ENCODE data around the gene CMTM8.
A peak's percentile ranks its signal among the peaks of the same experiment; 100 is the strongest.

The CMTM8 gene

DNA sequence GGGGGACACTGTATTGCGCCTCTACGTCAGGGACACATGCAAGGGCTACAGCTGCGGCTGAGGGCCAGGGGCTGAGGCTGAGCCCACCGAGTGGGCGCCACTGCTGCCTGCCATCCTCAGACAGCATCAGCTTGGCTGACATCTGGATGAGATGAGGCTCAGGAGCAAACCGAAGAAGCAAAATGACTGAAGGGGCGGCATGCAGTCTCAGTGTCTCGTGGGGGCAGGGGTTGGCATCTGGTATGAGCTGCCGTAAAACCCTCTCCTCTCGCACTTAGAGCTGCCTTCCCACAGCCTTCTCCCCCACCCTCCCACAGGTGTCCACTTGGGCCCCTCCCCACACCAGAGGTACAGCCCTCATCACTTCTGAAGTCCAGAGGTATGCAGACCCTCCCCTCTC is 129.0 kb downstream of the CMTM8 start:
- H2AK5ac ChIP-seq (ENCODE audit: low read depth, low read length): no peak overlapping the region
- H3K4me3 ChIP-seq (ENCODE audit: low read length in 2 of 2): no peak overlapping the region
- H2BK5ac ChIP-seq (ENCODE audit: low read length): peak overlapping the region; percentile 43
- no peaks in the 10 kb centered on the region for H3K9me3 ChIP-seq (replicated peaks in 1 of 2; ENCODE audit: control insufficient read depth in 2 of 2, insufficient read depth in 1 of 2, low read depth in 1 of 2, low read length in 2 of 2)
- H3K14ac ChIP-seq (ENCODE audit: low read length): peak overlapping the region; percentile 97
- H2BK120ac ChIP-seq (ENCODE audit: low read depth, low read length): no peak overlapping the region
- H4K8ac ChIP-seq (ENCODE audit: low read depth, low read length): no peak overlapping the region
- H3K27me3 ChIP-seq (ENCODE audit: control insufficient read depth in 3 of 3, insufficient read depth in 3 of 3, low read depth in 1 of 3, low read length in 3 of 3): no peaks in the 10 kb centered on the region
- no peaks in the 10 kb centered on the region for H3K36me3 ChIP-seq (replicated peaks in 1 of 2; ENCODE audit: control insufficient read depth in 2 of 2, insufficient read depth in 2 of 2, low read length in 2 of 2)
- H2AFZ ChIP-seq (ENCODE audit: low read length): no peak overlapping the region
- peak overlapping the region; percentile 10 for H2BK15ac ChIP-seq (ENCODE audit: low read length)
- no peak overlapping the region for H3K4me2 ChIP-seq (ENCODE audit: insufficient read depth, low read length, poor library complexity, severe bottlenecking)
- peak overlapping the region; percentile 11 for H3K18ac ChIP-seq (ENCODE audit: low read length)
- no peak overlapping the region for H3K4ac ChIP-seq (ENCODE audit: low read length)
- peaks cover 7 to 12% of the 10 kb centered on the region in 2 donors for H3K4me1 ChIP-seq (ENCODE audit: control insufficient read depth in 2 of 2, insufficient read depth in 1 of 2, low read depth in 1 of 2, low read length in 2 of 2)
- no peak overlapping the region for H3K9ac ChIP-seq (ENCODE audit: low read depth, low read length, poor library complexity)
- no peaks in the 10 kb centered on the region for H3K79me1 ChIP-seq (ENCODE audit: low read depth, low read length)
- no peak overlapping the region for H4K91ac ChIP-seq (ENCODE audit: low read depth, low read length, poor library complexity)
- DNase-seq (ENCODE audit: low spot score): no peak
- peak overlapping the region; percentile 76 for H3K23ac ChIP-seq (ENCODE audit: low read depth, low read length, poor library complexity)
- H3K27ac ChIP-seq (replicated peaks; ENCODE audit: low read length): no peak overlapping the region
- no CpG with 5 or more reads among the region's 10 CpGs for WGBS, 2 donors (ENCODE audit: extremely low coverage in 2 of 2, insufficient read length in 2 of 2, insufficient replicate concordance in 1 of 2)
- no peak overlapping the region for H2BK12ac ChIP-seq (ENCODE audit: low read length)

DNA sequence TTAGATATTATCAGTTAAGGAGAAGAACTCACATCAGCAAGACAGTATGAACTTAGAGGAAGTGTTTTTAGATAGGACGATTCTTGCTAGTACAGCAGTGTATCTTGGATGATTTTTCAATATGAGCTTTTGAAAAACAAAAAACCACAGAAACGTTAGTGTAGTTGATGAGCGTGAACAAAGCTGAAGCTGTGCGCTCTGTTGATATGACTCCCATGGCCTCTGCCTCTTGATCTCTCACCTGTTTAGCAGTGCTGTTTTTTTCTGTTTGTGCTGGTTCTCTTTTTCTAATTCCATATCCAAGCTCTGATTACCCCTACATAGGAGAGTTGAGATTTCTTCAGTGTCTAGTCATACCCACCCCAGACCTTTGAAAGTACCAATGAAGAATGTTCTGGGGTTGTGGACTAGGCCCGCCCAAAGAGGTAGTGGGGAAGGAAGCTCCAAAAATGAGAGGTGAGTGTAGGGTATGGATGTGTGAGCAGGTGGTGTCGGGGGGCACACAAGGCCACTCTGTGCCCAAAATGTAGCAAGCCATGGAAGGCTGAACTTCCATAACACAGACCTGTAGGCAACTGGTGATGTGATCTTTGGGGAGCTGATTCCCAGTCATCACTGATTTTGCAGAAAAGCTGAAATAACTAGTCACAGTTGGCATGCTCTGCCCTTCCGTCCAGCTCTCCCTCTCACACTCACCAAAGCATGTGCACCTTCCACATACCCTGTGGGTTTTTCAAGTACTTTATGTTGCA is 133.2 kb downstream of the CMTM8 start:
- no peak overlapping the region for H2AK5ac ChIP-seq (ENCODE audit: low read depth, low read length)
- H3K27ac ChIP-seq (replicated peaks; ENCODE audit: low read length): no peak overlapping the region
- H2BK120ac ChIP-seq (ENCODE audit: low read depth, low read length): no peak overlapping the region
- H3K4me3 ChIP-seq (ENCODE audit: low read length in 2 of 2): no peak overlapping the region
- no peak overlapping the region for H2AFZ ChIP-seq (ENCODE audit: low read length)
- H3K27me3 ChIP-seq (ENCODE audit: control insufficient read depth in 3 of 3, insufficient read depth in 3 of 3, low read depth in 1 of 3, low read length in 3 of 3): no peaks in the 10 kb centered on the region
- H3K4me1 ChIP-seq (ENCODE audit: control insufficient read depth in 2 of 2, insufficient read depth in 1 of 2, low read depth in 1 of 2, low read length in 2 of 2): peaks cover 5 to 11% of the 10 kb centered on the region in 2 donors
- H3K4me2 ChIP-seq (ENCODE audit: insufficient read depth, low read length, poor library complexity, severe bottlenecking): no peak overlapping the region
- no peak overlapping the region for H4K8ac ChIP-seq (ENCODE audit: low read depth, low read length)
- no peak overlapping the region for H3K4ac ChIP-seq (ENCODE audit: low read length)
- no peak overlapping the region for H3K9ac ChIP-seq (ENCODE audit: low read depth, low read length, poor library complexity)
- WGBS, 2 donors (ENCODE audit: extremely low coverage in 2 of 2, insufficient read length in 2 of 2, insufficient replicate concordance in 1 of 2): no CpG with 5 or more reads among the region's 7 CpGs
- no peak overlapping the region for H2BK5ac ChIP-seq (ENCODE audit: low read length)
- no peak overlapping the region for H2BK15ac ChIP-seq (ENCODE audit: low read length)
- no peak overlapping the region for H3K23ac ChIP-seq (ENCODE audit: low read depth, low read length, poor library complexity)
- H4K91ac ChIP-seq (ENCODE audit: low read depth, low read length, poor library complexity): no peak overlapping the region
- H3K9me3 ChIP-seq (replicated peaks in 1 of 2; ENCODE audit: control insufficient read depth in 2 of 2, insufficient read depth in 1 of 2, low read depth in 1 of 2, low read length in 2 of 2): no peaks in the 10 kb centered on the region
- H3K79me1 ChIP-seq (ENCODE audit: low read depth, low read length): no peaks in the 10 kb centered on the region
- no peak overlapping the region for H3K18ac ChIP-seq (ENCODE audit: low read length)
- H3K36me3 ChIP-seq (replicated peaks in 1 of 2; ENCODE audit: control insufficient read depth in 2 of 2, insufficient read depth in 2 of 2, low read length in 2 of 2): no peaks in the 10 kb centered on the region
- no peak for DNase-seq (ENCODE audit: low spot score)
- no peak overlapping the region for H2BK12ac ChIP-seq (ENCODE audit: low read length)
- H3K14ac ChIP-seq (ENCODE audit: low read length): no peak overlapping the region

DNA sequence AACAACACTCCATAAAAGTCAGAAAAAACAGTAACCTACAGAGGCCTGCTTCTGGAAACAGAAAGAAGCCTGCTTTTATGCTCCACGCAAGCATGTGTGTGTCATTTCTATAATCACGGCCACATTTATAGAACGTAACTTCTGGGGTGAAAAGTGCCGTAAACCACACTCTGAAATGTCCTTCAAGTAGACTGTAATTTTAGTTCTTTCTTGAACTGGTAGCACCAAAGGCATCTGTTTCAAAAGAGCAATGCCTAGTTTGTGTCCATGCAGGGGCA is 133.7 kb downstream of the CMTM8 start:
- Histone ChIP-seq H3K27ac (replicated peaks; ENCODE audit: low read length) (no peak overlapping the region), H3K9ac (ENCODE audit: low read depth, low read length, poor library complexity) (no peak overlapping the region), H3K36me3 (replicated peaks in 1 of 2; ENCODE audit: control insufficient read depth in 2 of 2, insufficient read depth in 2 of 2, low read length in 2 of 2) (no peaks in the 10 kb centered on the region), H3K4ac (ENCODE audit: low read length) (no peak overlapping the region), H4K91ac (ENCODE audit: low read depth, low read length, poor library complexity) (no peak overlapping the region), H3K4me3 (ENCODE audit: low read length in 2 of 2) (no peak overlapping the region), H2AK5ac (ENCODE audit: low read depth, low read length) (no peak overlapping the region), H2AFZ (ENCODE audit: low read length) (no peak overlapping the region), H2BK15ac (ENCODE audit: low read length) (no peak overlapping the region), H3K14ac (ENCODE audit: low read length) (no peak overlapping the region), H2BK12ac (ENCODE audit: low read length) (no peak overlapping the region), H3K18ac (ENCODE audit: low read length) (no peak overlapping the region), H3K4me2 (ENCODE audit: insufficient read depth, low read length, poor library complexity, severe bottlenecking) (no peak overlapping the region), H2BK5ac (ENCODE audit: low read length) (no peak overlapping the region), H3K79me1 (ENCODE audit: low read depth, low read length) (no peaks in the 10 kb centered on the region), H3K27me3 (ENCODE audit: control insufficient read depth in 3 of 3, insufficient read depth in 3 of 3, low read depth in 1 of 3, low read length in 3 of 3) (no peaks in the 10 kb centered on the region), H3K9me3 (replicated peaks in 1 of 2; ENCODE audit: control insufficient read depth in 2 of 2, insufficient read depth in 1 of 2, low read depth in 1 of 2, low read length in 2 of 2) (no peaks in the 10 kb centered on the region), H3K23ac (ENCODE audit: low read depth, low read length, poor library complexity) (no peak overlapping the region), H3K4me1 (ENCODE audit: control insufficient read depth in 2 of 2, insufficient read depth in 1 of 2, low read depth in 1 of 2, low read length in 2 of 2) (peaks cover 2 to 6% of the 10 kb centered on the region in 2 donors), H4K8ac (ENCODE audit: low read depth, low read length) (no peak overlapping the region), H2BK120ac (ENCODE audit: low read depth, low read length) (no peak overlapping the region)
- DNase-seq (ENCODE audit: low spot score): no peak
- WGBS, 2 donors (ENCODE audit: extremely low coverage in 2 of 2, insufficient read length in 2 of 2, insufficient replicate concordance in 1 of 2): no CpG with 5 or more reads among the region's 4 CpGs

DNA sequence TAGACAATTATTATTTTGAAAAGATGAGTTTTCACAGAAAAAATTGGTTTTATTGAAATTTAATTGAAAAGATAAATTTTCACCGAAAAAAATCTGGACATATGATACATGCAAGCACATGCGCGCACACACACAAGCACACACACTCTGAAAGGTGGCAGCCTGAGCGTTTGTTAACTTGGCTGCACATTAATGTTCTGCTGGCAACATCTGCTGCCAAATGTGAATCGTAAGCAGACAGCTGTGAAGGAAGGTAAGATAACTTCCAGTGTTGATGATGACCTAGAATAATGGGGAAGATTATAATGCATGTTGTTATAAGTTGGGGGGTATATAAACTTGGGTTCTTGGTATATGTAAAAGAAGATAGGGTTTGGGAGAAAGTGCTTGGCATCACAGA is 134.8 kb downstream of the CMTM8 start:
- H4K8ac ChIP-seq (ENCODE audit: low read depth, low read length): no peak overlapping the region
- H3K4me2 ChIP-seq (ENCODE audit: insufficient read depth, low read length, poor library complexity, severe bottlenecking): no peak overlapping the region
- no peaks in the 10 kb centered on the region for H3K4me1 ChIP-seq (ENCODE audit: control insufficient read depth in 2 of 2, insufficient read depth in 1 of 2, low read depth in 1 of 2, low read length in 2 of 2)
- H3K9ac ChIP-seq (ENCODE audit: low read depth, low read length, poor library complexity): no peak overlapping the region
- no peaks in the 10 kb centered on the region for H3K79me1 ChIP-seq (ENCODE audit: low read depth, low read length)
- H2BK120ac ChIP-seq (ENCODE audit: low read depth, low read length): no peak overlapping the region
- WGBS, 2 donors (ENCODE audit: extremely low coverage in 2 of 2, insufficient read length in 2 of 2, insufficient replicate concordance in 1 of 2): 100% methylated on average over 1 of the region's 5 CpGs; no CpG with 5 or more reads in 1 of the 2 donors
- H2BK12ac ChIP-seq (ENCODE audit: low read length): no peak overlapping the region
- no peak overlapping the region for H3K4ac ChIP-seq (ENCODE audit: low read length)
- no peak overlapping the region for H3K4me3 ChIP-seq (ENCODE audit: low read length in 2 of 2)
- no peak overlapping the region for H3K18ac ChIP-seq (ENCODE audit: low read length)
- no peak overlapping the region for H2BK15ac ChIP-seq (ENCODE audit: low read length)
- H2AK5ac ChIP-seq (ENCODE audit: low read depth, low read length): no peak overlapping the region
- no peak overlapping the region for H2AFZ ChIP-seq (ENCODE audit: low read length)
- no peak overlapping the region for H3K27ac ChIP-seq (replicated peaks; ENCODE audit: low read length)
- no peak for DNase-seq (ENCODE audit: low spot score)
- H3K23ac ChIP-seq (ENCODE audit: low read depth, low read length, poor library complexity): no peak overlapping the region
- no peak overlapping the region for H2BK5ac ChIP-seq (ENCODE audit: low read length)
- no peaks in the 10 kb centered on the region for H3K36me3 ChIP-seq (replicated peaks in 1 of 2; ENCODE audit: control insufficient read depth in 2 of 2, insufficient read depth in 2 of 2, low read length in 2 of 2)
- H4K91ac ChIP-seq (ENCODE audit: low read depth, low read length, poor library complexity): no peak overlapping the region
- no peak overlapping the region for H3K14ac ChIP-seq (ENCODE audit: low read length)
- no peaks in the 10 kb centered on the region for H3K27me3 ChIP-seq (ENCODE audit: control insufficient read depth in 3 of 3, insufficient read depth in 3 of 3, low read depth in 1 of 3, low read length in 3 of 3)
- no peaks in the 10 kb centered on the region for H3K9me3 ChIP-seq (replicated peaks in 1 of 2; ENCODE audit: control insufficient read depth in 2 of 2, insufficient read depth in 1 of 2, low read depth in 1 of 2, low read length in 2 of 2)
